Measurements from ENCODE around the gene EML5.
A peak's percentile ranks its signal among the peaks of the same experiment; 100 is the strongest.
"Not testable (repeated sequence)": the region's sequence is repeated elsewhere in the genome, so short reads cannot be mapped to it uniquely, and the experiment has no call there.

EML5 gene

GRCh38 chr14:88799522-88799921, 6.8 kb upstream of the EML5 start:
- no peak for DNase-seq

DNA sequence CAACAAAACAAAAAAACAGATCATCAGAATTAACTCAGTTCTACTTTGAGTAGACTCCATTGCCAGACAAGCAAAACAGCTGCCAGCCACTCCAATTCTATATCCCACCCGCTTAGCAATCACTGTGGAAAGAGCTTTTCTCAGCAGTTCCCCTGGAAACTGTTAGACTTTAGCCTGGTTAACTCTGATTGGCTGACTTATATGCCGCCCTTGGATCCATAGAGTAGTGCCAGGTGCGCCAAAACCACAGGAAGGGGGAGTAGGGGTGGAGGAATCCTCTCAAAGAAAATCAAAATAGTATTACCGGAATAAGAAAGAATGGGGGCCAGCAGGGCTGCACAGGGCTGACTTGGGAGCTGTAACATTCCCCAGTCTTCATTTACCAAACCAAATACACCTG, 5.4 kb upstream of the EML5 start:
- peak; percentile 62 to 72 for DNase-seq

DNA sequence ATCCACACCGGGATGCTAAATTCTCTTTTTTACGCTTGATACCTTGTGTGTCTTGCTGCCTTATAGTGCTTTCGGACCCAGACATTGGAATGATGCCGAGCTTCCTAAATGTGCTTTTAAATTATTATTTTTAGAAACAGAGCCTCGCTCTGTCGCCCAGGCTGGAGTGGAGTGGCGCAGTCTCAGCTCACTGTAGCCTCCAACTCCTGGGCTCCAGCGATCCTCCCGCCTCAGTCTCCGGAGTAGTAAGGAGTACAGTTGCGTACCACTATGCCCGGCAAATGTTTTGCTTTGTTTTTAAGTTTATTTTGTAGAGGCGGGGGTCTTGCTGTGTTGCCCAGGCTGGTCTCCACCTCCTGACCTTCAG, 489 bp upstream of the EML5 start:
- DNase-seq = no peak

DNA sequence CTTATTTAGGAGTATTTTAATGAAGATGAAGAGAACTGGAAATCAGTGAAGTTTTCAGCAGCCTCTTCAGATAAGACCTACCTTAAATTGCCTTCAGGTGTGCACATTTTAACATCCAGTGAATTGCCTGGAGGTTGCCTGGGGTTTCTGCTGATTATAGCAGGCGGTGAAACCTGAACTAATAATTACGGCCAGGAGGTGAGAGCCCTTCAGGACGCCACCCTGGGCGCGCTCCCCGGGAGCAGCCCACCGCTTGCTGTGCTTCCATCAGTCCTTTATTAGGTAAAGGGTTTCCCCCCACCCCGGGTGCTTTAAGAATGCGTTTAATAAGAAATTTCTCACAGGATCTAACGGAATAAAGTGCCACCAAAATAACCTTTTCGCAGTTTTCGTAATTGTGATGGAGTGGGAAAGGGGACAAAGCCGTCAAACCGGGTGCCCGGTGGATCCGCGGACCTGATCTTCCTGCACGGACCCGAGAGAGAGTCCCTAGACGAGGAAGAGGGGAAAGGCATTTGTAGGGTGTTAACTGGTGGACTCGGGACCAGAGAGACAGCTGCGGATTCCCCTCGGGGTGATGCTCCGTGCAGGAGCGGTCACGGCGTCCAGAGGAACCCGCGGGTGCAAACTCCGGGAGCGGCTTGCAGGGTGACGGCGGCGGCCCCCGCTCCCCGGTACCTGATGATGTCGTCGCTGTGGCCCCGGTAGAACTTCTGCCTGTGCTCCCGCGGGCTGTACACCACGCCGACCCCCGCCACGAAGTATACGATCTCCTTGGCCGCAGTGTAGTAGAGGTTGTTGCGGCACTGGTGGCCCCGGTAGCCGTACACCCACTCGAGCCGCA, 902 bp downstream of the EML5 start:
- DNase-seq = peak; percentile 36 to 38

GRCh38 chr14:88791252-88791621, 1.5 kb downstream of the EML5 start:
- no peak for DNase-seq

GRCh38 chr14:88790501-88791251, 2.1 kb downstream of the EML5 start:
- DNase-seq = no peak

DNA sequence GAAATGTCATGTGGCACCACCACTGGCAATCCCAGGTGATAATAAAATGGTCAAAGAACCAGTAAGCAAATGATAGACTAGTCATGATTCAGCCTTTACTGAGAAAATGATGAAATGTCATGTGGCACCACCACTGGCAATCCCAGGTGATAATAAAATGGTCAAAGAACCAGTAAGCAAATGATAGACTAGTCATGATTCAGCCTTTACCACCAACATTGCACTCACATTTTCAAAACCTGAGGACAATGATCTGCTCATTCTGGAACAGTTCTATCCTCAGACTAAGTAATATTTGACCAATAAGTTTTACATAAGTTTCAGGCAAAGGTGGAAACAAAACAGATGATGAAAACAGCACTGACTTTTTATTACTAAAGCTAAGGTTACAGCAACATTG, 3.2 kb downstream of the EML5 start:
- DNase-seq = not testable (repeated sequence)

GRCh38 chr14:88786715-88787114, 6.0 kb downstream of the EML5 start:
- no peak for DNase-seq

GRCh38 chr14:88785911-88786310, 6.8 kb downstream of the EML5 start:
- DNase-seq = no peak

DNA sequence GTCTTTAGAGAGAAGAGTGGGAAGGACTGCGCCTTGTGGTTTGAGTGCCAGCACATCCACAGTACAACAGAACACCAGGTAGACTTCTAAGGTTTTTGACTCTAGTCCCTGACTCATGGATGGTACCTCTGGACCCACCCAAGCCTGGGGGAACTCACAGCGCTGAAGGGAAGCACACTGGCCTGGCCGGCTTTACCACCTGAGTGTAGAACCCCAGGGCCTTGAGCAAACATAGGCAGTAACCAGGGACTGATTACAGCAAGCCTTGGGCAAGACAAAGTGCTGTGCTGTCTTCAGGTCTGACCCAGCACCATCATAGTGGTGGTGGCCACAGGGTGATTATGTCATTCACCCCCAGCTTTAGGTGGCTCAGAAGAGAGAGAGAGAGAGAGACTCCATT, 17.2 kb downstream of the EML5 start:
- no peak for DNase-seq

GRCh38 chr14:88770736-88771135, 22.0 kb downstream of the EML5 start:
- no peak for DNase-seq

- no peak for DNase-seq
Observed at GRCh38 chr14:88765130-88765529, 27.6 kb downstream of the EML5 start.

DNA sequence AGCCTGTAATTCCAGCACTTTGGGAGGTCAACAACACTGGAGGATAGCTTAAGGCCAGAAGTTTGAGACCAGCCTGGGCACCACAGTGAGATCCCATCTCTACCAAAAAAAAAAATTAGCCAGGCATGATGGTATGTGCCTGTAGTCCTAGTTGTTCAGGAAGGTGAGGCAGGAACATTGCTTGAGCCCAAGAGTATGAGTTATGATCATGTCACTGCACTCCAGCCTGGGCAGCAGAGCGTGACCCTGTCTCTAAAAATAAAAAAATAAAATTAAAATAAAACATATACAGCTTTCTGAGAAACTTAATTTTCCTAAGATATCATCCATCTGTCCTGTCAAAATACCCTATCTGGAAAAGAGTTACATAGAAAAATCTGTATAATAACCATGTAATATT, 38.9 kb downstream of the EML5 start:
- DNase-seq = no peak

DNA sequence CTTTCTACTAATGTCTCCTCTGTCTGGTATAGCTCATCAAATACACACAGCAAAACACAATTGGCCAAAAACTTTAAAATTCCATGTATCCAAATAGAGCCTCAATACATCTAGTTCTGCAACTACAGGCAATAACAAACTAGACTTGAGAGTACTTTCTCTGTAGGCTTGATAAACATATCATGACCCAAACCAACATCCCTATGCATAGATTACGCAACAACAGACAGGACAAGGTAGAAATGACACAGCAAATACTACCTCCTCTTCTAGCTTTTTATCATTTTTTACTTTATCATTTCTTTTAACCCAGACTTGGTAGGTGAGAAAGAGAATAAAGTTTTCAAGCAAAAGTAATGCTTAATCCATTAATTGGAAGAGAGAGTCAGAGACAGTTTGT, 41.8 kb downstream of the EML5 start:
- DNase-seq = no peak

GRCh38 chr14:88750413-88750812, 42.3 kb downstream of the EML5 start:
- no peak for DNase-seq

DNA sequence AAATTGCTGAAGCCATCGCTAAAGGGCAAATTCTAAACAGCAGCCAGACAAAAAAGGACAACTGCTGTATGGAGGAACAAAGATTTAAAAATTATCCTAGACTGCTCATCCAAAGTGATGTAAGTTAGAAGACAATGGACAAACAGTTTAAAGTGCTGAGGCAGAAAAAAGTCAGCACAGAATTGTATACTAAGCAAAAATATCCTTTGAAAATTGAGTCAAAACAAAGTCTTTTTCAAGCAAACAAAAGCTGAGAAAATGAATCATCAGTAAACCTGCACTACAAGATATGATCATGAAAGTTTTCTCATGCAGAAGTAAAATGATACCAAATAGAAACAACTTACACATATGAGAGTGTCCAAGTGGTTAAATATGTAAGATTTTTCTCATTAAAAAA, 43.6 kb downstream of the EML5 start:
- no peak for DNase-seq

DNA sequence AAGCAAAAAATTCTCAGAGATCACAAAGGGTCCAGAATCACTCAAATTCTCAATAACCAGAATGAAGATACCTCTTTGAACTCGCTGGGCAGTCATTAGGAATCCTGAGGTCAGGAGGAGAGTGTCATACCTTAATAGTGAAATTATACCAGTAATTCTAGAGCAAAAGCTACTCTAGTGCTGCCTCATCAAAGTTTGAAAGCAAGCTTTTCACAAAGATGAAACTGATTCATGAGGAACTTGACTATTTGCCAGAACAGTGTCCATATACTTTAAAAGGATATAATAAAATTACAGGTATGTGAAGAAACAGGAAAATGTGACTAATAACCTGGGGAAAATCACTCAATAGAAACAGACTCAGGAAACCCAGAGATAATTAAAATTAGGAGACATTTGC, 44.5 kb downstream of the EML5 start:
- DNase-seq = no peak

DNA sequence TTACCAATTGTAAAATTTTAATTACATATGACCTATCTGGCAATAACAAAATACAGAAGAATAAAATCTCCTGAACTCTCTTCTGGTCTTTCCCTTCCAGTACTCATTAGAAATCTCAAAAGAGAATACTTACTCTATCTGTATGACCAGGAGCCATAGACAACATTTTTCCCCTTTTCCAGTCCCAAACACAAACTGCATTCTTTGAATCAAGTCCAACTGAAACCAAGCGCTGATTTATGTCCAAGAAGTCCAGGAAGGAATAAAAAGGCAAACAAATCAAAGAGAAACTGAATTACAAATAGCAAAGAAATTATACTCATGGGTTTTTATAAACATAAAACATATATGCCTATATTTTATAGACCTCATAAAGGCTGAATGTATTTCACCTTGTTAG, 46.7 kb downstream of the EML5 start:
- DNase-seq = no peak

- no peak for DNase-seq
Observed at GRCh38 chr14:88737245-88737644, 55.5 kb downstream of the EML5 start.

DNA sequence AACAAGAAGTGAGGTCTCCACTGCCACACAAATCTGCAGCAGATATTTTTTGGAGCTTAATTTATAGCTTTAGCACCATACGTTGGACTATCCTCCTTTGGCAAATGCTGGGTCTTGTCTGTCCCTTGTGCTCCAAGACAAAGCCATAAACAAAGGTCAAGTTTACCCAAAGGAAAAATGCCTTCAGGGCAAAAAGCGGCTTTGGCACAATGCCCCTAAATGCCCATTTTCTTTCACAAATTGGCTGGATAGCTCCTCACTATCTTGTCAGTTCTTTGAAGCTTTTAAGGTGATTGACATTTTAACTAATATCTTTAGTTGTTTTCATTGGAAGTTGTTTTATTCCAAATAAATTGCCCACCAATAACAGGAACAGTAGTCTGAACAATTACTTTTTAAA, 59.6 kb downstream of the EML5 start:
- no peak for DNase-seq

DNA sequence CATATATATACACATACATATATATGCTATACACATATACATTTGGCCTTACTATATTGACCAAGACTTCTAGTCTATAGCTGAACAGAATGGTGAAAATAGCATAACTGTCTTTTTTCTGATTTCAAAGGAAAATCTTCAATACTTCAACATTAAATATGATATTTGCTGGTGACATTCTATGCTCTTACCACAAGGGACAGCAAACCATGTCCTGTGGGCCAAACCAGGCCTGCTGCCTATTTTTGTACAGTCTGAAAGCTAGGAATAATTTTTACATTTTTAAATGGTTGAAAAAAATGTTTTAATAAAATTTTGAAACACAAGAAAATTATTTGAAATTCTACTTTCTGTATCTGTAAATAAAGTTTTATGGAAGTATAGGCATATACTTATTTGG, 63.6 kb downstream of the EML5 start:
- no peak for DNase-seq

GRCh38 chr14:88727057-88727456, 65.7 kb downstream of the EML5 start:
- no peak for DNase-seq

DNA sequence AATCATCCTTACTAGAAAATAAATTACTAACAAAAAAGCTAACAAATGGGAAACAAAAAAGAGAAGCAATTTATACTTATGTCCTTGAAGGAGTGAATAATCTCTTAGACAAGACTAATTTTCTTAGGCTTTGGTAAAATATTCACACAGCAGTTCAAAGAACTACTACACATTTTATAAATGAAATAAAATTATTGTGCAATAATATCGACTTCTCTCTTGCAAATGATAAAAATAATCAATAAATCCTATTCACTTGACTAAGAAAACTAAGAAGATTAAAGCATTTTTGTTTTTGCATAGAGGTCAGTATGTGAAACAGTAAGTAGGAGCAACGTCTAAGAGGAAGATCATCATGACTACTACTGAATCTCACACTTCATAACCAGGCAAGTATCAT, 82.0 kb downstream of the EML5 start:
- no peak for DNase-seq

DNA sequence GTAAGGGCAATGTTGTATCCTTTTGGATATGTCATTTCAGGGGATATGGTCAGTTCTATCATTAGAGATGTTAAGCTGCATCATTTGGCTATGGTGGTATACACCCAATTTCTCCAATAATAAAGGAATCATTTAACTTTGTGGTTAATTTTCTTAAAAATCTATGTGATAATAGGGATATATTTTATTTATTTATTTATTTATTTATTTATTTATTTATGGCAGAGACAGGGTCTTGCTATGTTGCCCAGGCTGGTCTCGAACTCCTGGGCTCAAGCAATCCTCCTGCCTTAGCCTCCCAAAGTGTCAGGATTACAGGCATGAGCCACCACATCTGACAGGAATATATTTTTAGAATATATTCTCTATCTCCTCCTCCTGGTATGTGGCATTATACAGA, 85.7 kb downstream of the EML5 start:
- no peak for DNase-seq

DNA sequence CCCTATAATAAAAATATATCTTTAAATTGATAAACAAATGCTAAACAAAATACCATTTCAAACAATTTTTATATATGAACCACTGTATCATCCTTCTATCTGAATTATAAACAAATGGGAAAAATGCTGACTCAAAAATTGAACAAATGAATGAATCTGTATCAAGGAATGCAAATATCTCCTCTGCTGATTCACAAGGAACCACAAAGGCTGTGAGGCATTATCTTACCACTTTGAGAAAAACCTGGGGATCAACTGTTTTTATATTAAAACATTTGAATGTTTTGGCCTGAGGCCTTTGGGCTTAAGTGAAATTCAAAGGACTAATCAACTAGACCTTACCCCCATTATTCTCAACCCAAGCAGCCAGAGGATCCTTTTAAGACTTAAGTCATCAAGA, 86.3 kb downstream of the EML5 start:
- no peak for DNase-seq

Data from SHP77 (cell line).